ENCODE data around the gene ABCA10. TPM values are rescaled to one million over a fixed set of nuclear protein-coding genes. Genes with fewer than 3 reads are reported as not detected.

Gene ABCA10
- total and polyA plus RNA-seq, 2 of the 8 experiments (the other 6 are each of a cell fraction or from before 2014, with no cell fraction given) = not detected

GRCh38 chr17:69098625-69099024 lies 130.0 kb downstream of the ABCA10 start:
- Histone ChIP-seq H3K23ac (ENCODE audit: insufficient read length) (no peak overlapping the region), H2BK12ac (ENCODE audit: low read depth, low read length) (no peak overlapping the region), H4K5ac (ENCODE audit: insufficient read length, low read depth, low read length) (no peak overlapping the region), H4K91ac (replicated peaks; ENCODE audit: insufficient read length, low read length) (no peak overlapping the region), H3K9ac (replicated peaks in 1 of 4; ENCODE audit: extremely low read depth in 1 of 4, low read depth in 3 of 4, low read length in 3 of 4) (no peak overlapping the region), H3K9me3 (ENCODE audit: insufficient read depth in 2 of 2, low read depth in 1 of 2, low read length in 1 of 2) (no peaks in the 10 kb centered on the region), H3K4me2 (ENCODE audit: insufficient read depth in 1 of 2, low read depth in 2 of 2, low read length in 2 of 2) (no peak overlapping the region), H2BK20ac (ENCODE audit: low read length) (no peak overlapping the region), H3K18ac (ENCODE audit: extremely low read depth, low read length) (no peak overlapping the region), H3K79me1 (ENCODE audit: low read depth, low read length) (no peaks in the 10 kb centered on the region), H2BK5ac (ENCODE audit: low read depth, low read length) (no peak overlapping the region), H3K4ac (replicated peaks; ENCODE audit: insufficient read length, low read depth, low read length) (no peak overlapping the region), H3K27ac (ENCODE audit: low read depth, low read length) (no peak overlapping the region), H3K4me3 (ENCODE audit: extremely low read depth in 1 of 4, insufficient read depth in 2 of 4, low read depth in 3 of 4, low read length in 4 of 4) (no peak overlapping the region), H3K56ac (replicated peaks; ENCODE audit: insufficient read length, low read depth, low read length) (no peak overlapping the region), H3K36me3 (ENCODE audit: control insufficient read depth in 2 of 4, insufficient read depth in 4 of 4, low read length in 3 of 4) (no peaks in the 10 kb centered on the region), H2AK5ac (ENCODE audit: low read depth, low read length) (no peak overlapping the region), H2BK15ac (ENCODE audit: low read length) (no peak overlapping the region), H2AFZ (ENCODE audit: low read length) (no peak overlapping the region), H4K20me1 (replicated peaks in 1 of 2; ENCODE audit: control insufficient read depth in 1 of 2, insufficient read depth in 2 of 2, low read length in 2 of 2) (no peaks in the 10 kb centered on the region), H3K27me3 (replicated peaks in 1 of 4; ENCODE audit: control insufficient read depth in 3 of 4, extremely low read depth in 1 of 4, insufficient read depth in 3 of 4, low read length in 3 of 4) (no peaks in the 10 kb centered on the region), H2BK120ac (replicated peaks; ENCODE audit: low read depth, low read length) (no peak overlapping the region), H3K4me1 (replicated peaks in 1 of 4; ENCODE audit: control insufficient read depth in 3 of 4, insufficient read depth in 4 of 4, low read length in 3 of 4) (no peaks in the 10 kb centered on the region), H3K79me2 (ENCODE audit: control insufficient read depth in 1 of 2, insufficient read depth in 2 of 2, low read length in 2 of 2) (no peaks in the 10 kb centered on the region), H4K8ac (ENCODE audit: extremely low read depth, insufficient read depth, low read length) (no peak overlapping the region), H3K14ac (ENCODE audit: insufficient read length) (no peak overlapping the region), H3K23me2 (ENCODE audit: low read depth, low read length) (no peaks in the 10 kb centered on the region)
- ChIA-PET CTCF (ENCODE audit: partially characterized antibody) (interaction anchor here (1.1 to 6.3 kb wide), 2 partner anchors 12 to 25 kb away, joined by 4 to 42 read pairs; no protein-coding TSS in a partner anchor), POLR2A (ENCODE audit: partially characterized antibody) (no interaction called here)
- TF ChIP-seq TCF12 (IDR thresholded peaks at IDR 0.05; ENCODE audit: low read depth, low read length) = no peak
- TF ChIP-seq CHD1 (IDR thresholded peaks at IDR 0.05; ENCODE audit: low read depth, low read length) = no peak
- no peak for TF ChIP-seq MAX (IDR thresholded peaks at IDR 0.05)
- no peak for TF ChIP-seq E2F6 (IDR thresholded peaks at IDR 0.05)
- no peak for TF ChIP-seq USF2 (IDR thresholded peaks at IDR 0.05; ENCODE audit: low read length)
- TF ChIP-seq SP2 (IDR thresholded peaks at IDR 0.05; ENCODE audit: low read length) = no peak
- no peak for TF ChIP-seq CREB1 (IDR thresholded peaks at IDR 0.05)
- no peak for TF ChIP-seq SUZ12 (IDR thresholded peaks at IDR 0.05; ENCODE audit: low read length)
- TF ChIP-seq TAF1 (IDR thresholded peaks at IDR 0.05; ENCODE audit: low read depth, low read length) = no peak
- no peak for TF ChIP-seq CTBP2 (IDR thresholded peaks at IDR 0.05; ENCODE audit: borderline replicate concordance, insufficient read depth, insufficient read length, low read length)
- no peak for TF ChIP-seq HDAC6 (IDR thresholded peaks at IDR 0.05; ENCODE audit: low read depth, low read length)
- FAIRE-seq (no peak), DNase-seq (ENCODE audit: low read depth in 1 of 2, low spot score in 2 of 2) (no peak)
- WGBS, 2 experiments (ENCODE audit: extremely low coverage in 1 of 2, insufficient coverage in 1 of 2, insufficient read length in 1 of 2, insufficient replicate concordance in 2 of 2, low coverage in 1 of 2, low lambda C conversion rate in 2 of 2, missing lambda C conversion rate in 1 of 2) = 92% methylated on average over 4 of the region's 4 CpGs; no CpG with 5 or more reads in 1 of the 2 experiments
